GM19023 (cell line): ENCODE results near the gene METRNL.
"Not testable (repeated sequence)": the region's sequence is repeated elsewhere in the genome, so short reads cannot be mapped to it uniquely, and the experiment has no call there.

Experiments used
- ATAC-seq: cut with Tn5 transposase; IDR thresholded peaks from one replicate; pipeline ENCODE4 v1.9.1; 2021; ENCODE audit warnings: mild to moderate bottlenecking, moderate library complexity; ENCODE audit not compliant: unreplicated experiment

METRNL gene

GRCh38 chr17:83118071-83118841 is 38.8 kb downstream of the METRNL start:
- no peak for ATAC-seq

DNA sequence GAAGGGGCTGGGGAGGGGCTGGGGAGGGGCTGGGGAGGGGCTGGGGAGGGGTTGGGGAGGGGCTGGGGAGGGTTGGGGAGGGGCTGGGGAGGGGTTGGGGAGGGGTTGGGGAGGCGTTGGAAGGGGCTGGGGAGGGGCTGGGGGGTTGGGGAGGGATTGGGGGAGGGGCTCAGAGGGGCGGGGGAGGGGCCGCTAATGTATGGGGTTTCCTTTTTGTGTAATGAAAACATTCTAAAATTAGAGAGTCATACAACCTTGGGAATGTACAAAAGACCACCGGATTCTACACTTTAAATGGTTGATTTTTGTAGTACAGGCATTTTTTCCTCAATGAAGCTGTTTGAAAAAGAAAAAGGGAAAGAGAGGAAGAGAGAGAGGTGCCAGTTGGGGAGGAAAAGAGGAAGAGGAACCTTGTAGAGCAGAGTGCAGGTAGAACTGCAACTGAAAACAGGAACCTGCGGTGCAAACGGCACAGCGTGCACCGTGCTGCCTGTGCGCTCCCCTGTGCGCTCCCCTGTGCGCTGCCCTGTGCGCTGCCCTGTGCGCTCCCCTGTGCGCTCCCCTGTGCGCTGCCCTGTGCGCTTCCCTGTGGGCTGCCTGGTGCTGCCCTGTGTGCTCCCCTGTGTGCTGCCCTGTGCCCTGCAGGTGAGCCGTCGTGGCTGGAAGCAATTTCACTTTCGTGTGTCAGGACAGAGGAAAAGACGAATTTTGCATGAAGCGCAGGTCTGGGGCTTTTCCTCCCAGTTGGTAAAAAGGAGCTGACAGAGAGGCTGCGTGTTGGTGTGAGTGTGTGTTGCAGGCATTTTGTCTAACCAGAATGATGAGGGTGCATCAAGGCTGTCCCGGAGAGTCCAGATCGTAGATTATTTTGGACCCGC is 40.8 kb downstream of the METRNL start:
- ATAC-seq: no peak

- not testable (repeated sequence) for ATAC-seq
These were observed 42.1 kb downstream of the METRNL start for GRCh38 chr17:83121473-83121872.

GRCh38 chr17:83121921-83122820 is 42.8 kb downstream of the METRNL start:
- no peak for ATAC-seq

- no peak for ATAC-seq
These were observed 43.4 kb downstream of the METRNL start for GRCh38 chr17:83122834-83123233.

DNA sequence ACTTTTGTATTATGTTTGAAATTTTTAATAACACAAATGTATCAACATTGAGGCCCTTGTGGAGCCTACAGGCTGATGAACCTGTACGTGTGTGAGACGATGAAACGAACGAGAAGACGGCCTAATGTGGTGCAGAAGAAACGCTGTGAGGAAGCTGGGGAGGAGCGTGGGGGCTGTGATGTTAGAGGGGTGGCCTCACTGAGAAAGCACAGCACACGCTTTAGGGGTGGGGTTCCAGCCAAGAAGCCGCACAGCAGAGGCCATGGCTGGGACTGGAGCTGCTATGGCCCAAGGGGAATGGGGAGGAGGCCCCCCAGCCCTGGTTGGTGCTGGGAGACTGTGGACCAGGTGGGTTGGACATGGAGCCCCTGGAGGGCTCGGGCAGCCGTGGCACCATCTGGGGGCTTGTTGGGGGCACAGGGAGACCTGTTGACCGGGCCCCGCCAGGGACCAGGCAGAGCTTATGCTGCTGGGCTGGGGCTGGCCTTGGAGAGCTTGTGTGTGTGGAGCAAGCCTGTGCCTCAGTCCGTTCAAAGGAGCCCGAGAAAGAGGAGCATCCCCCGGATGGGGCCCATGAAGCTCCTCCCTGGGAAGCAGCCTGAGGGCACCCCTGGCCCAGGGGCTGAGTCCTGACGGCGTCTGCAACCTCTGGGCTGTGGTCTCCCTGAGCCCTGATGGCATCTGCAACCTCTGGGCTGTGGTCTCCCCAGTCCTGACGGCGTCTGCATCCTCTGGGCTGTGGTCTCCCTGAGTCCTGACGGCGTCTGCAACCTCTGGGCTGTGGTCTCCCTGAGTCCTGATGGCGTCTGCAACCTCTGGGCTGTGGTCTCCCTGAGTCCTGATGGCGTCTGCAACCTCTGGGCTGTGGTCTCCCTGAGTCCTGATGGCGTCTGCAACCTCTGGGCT is 44.7 kb downstream of the METRNL start:
- ATAC-seq: no peak

DNA sequence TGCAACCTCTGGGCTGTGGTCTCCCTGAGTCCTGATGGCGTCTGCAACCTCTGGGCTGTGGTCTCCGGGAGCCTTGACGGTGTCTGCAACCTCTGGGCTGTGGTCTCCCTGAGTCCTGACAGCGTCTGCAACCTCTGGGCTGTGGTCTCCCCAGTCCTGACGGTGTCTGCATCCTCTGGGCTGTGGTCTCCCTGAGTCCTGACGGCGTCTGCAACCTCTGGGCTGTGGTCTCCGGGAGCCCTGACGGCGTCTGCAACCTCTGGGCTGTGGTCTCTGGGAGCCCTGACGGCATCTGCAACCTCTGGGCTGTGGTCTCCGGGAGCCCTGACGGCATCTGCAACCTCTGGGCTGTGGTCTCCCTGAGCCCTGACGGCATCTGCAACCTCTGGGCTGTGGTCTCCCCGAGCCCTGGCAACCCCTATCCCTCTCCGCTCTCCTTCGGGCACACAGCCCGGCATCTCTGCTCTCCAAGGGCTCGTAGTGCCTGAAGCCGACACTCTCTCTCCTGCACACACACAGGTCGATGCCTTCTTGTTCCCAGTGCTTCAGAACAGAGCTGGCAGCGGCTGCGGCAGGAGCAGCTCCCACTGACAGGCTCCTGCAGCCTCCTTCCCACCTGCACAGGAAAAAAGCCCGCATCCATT is 45.6 kb downstream of the METRNL start:
- ATAC-seq: no peak

GRCh38 chr17:83125515-83126274 is 46.3 kb downstream of the METRNL start:
- no peak for ATAC-seq

GRCh38 chr17:83126275-83126811 is 46.9 kb downstream of the METRNL start:
- no peak for ATAC-seq

- ATAC-seq: no peak
These were observed 48.2 kb downstream of the METRNL start for GRCh38 chr17:83127431-83128160.

DNA sequence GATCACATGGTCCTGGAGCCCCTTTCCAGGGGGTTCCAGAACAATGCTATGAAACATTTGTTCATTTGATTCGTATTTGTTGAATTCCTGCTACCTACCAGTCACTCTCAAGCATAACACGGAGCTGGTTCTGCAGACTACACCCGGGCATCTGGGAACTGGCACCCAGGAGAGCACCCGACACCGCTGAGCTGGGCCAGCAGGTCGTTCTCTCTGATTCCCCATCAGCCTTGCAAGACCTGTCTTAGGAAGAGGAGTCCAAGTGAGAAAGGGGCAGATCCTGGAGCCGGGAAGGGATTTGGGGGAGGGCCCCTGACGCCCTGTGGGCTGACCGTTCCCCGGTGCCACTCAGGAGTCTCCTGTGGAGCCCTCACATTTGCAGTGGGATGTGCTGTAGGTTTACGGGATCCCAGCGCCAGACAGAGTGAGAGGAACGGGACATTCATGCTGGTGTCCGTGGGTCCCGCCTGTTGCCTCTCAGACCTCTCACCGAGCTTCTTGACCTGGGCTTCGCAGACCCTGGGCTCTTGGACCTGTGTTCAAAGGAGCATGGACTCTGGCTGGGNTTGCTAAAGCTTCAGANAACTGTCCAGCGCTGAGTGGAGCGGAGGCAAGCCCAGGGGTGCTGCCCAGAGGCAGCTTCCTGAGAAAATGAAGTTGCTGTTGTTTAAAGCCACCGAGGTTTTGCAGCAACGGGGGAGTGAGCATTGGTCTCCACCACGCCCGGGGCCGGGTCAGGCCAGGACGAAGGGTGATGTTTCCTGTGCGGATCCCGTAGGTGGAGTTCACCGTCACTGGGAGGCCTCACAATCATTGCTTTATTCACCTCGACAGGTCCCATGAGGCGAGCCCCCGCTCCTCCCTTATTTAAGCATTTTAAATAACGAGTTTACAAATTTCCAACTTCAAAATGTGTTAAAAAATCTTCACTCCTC is 49.2 kb downstream of the METRNL start:
- no peak for ATAC-seq

DNA sequence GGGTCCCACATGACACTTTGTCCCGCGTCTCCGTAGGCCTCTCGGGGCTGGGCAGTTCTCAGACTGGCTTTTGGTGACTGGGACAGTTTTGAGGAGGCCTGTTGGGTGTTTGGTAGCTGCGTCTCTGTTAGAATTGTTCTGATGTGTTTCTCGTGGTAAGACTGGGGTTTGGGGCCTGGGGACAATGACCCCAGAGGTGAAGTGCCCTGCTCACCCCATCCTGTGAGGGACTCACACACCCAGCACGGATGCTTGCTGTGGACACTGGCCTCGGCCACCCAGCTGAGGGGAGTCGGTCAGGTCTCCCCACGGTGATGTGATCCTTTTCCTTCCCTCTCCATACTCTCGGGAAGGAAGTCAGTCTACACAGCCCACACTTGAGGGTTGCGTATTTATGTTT is 50.3 kb downstream of the METRNL start:
- ATAC-seq: no peak

GRCh38 chr17:83131401-83132011 is 52.1 kb downstream of the METRNL start:
- no peak for ATAC-seq

- ATAC-seq: no peak
These were observed 53.1 kb downstream of the METRNL start for GRCh38 chr17:83132251-83133081.

GRCh38 chr17:83133302-83134121 is 54.1 kb downstream of the METRNL start:
- ATAC-seq: no peak
